OCI-LY3 (cell line): ENCODE data around the gene ASPRV1.

Experiments used
- H2AFZ ChIP-seq: fragments of 200-600, 300-600 bp; shearing (Covaris generic); 2 replicates; pipeline ENCODE4 v1.6.0; 2014; ENCODE audit warnings: antibody characterized with exemption, low read depth, low read length
- H3K27ac ChIP-seq: fragments of 200-600, 300-600 bp; sonication (generic); 2 replicates; pipeline ENCODE4 v1.5.1; 2014; ENCODE audit warnings: mild to moderate bottlenecking, low read length, moderate library complexity, mixed read lengths
- H3K27me3 ChIP-seq: fragments of 200-600, 300-600 bp; sonication (generic); 2 replicates; pipeline ENCODE4 v1.6.1; 2014; ENCODE audit warnings: low read depth, low read length, mixed read lengths
- H3K36me3 ChIP-seq: fragments of 200-600, 300-600 bp; sonication (generic); replicated peaks from 2 replicates; pipeline ENCODE3; 2014; ENCODE audit warnings: low read depth, low read length, mixed read lengths
- H3K4me1 ChIP-seq: fragments of 300-600, 200-600 bp; sonication (generic); 2 replicates; pipeline ENCODE4 v1.6.1; 2014; ENCODE audit warnings: low read length, mixed read lengths
- H3K4me2 ChIP-seq: fragments of 200-600, 300-600 bp; sonication (generic); 2 replicates; pipeline ENCODE4 v1.6.1; 2014; ENCODE audit warnings: low read length, mixed read lengths
- H3K4me3 ChIP-seq: fragments of 300-600, 200-600 bp; sonication (generic); 2 replicates; pipeline ENCODE4 v1.5.1; 2014; ENCODE audit warnings: antibody characterized with exemption, mild to moderate bottlenecking, low read length, moderate library complexity
- H3K79me2 ChIP-seq: fragments of 300-600, 200-600 bp; shearing (Covaris generic); 2 replicates; pipeline ENCODE4 v1.6.1; 2014; ENCODE audit warnings: mild to moderate bottlenecking, low read length, mixed read lengths
- H3K9ac ChIP-seq: fragments of 300-600, 200-600 bp; shearing (Covaris generic); 2 replicates; pipeline ENCODE4 v1.6.0; 2014; ENCODE audit warnings: mild to moderate bottlenecking, low read length, moderate library complexity
- H3K9me3 ChIP-seq: fragments of 200-600, 300-600 bp; shearing (Covaris generic); 2 replicates; pipeline ENCODE4 v1.6.1; 2014; ENCODE audit warnings: low read length, mixed read lengths; ENCODE audit not compliant: insufficient read depth
- H4K20me1 ChIP-seq: fragments of 200-600, 300-600 bp; sonication (generic); 2 replicates; pipeline ENCODE4 v1.6.1; 2016; ENCODE audit warnings: low read length, mixed read lengths; ENCODE audit not compliant: insufficient read depth
- CTCF ChIP-seq: fragments of 200-600, 300-600 bp; sonication (generic); IDR thresholded peaks from 2 replicates; pipeline ENCODE4 v1.5.1; 2014; ENCODE audit warnings: antibody characterized with exemption, low read length, low read depth
- EZH2phosphoT487 ChIP-seq: fragments of 200-600 bp; shearing (Covaris generic); IDR thresholded peaks from 2 replicates; pipeline ENCODE4 v1.6.1; 2018; ENCODE audit warnings: antibody characterized with exemption, mixed run types, low read depth

ASPRV1 gene

GRCh38 chr2:69965756-69966445 lies 4.5 kb upstream of the ASPRV1 start:
- Histone ChIP-seq H3K4me3 (no peak overlapping the region), H3K4me2 (no peak overlapping the region), H2AFZ (no peak overlapping the region), H3K9ac (no peak overlapping the region), H3K9me3 (no peaks in the 10 kb centered on the region), H3K4me1 (peaks cover 6% of the 10 kb centered on the region), H4K20me1 (no peaks in the 10 kb centered on the region), H3K27me3 (no peaks in the 10 kb centered on the region), H3K36me3 (no peaks in the 10 kb centered on the region), H3K79me2 (no peaks in the 10 kb centered on the region), H3K27ac (no peak overlapping the region)
- TF ChIP-seq EZH2phosphoT487 (no peak), CTCF (no peak)

GRCh38 chr2:69964353-69964841 lies 3.0 kb upstream of the ASPRV1 start:
- peaks cover 6% of the 10 kb centered on the region for H3K4me1 ChIP-seq
- H3K79me2 ChIP-seq, result no peaks in the 10 kb centered on the region
- H3K27ac ChIP-seq, result no peak overlapping the region
- H2AFZ ChIP-seq, result no peak overlapping the region
- H4K20me1 ChIP-seq, result no peaks in the 10 kb centered on the region
- no peaks in the 10 kb centered on the region for H3K9me3 ChIP-seq
- no peaks in the 10 kb centered on the region for H3K27me3 ChIP-seq
- TF ChIP-seq EZH2phosphoT487 (no peak), CTCF (no peak)
- no peak overlapping the region for H3K4me2 ChIP-seq
- no peak overlapping the region for H3K9ac ChIP-seq
- H3K4me3 ChIP-seq, result no peak overlapping the region
- H3K36me3 ChIP-seq, result no peaks in the 10 kb centered on the region

GRCh38 chr2:69962986-69963730 lies 1.7 kb upstream of the ASPRV1 start:
- Histone ChIP-seq H3K4me3 (no peak overlapping the region), H3K4me1 (peaks cover 7% of the 10 kb centered on the region), H3K36me3 (no peaks in the 10 kb centered on the region), H3K9me3 (no peaks in the 10 kb centered on the region), H4K20me1 (no peaks in the 10 kb centered on the region), H3K27me3 (peaks cover 2% of the 10 kb centered on the region; the same call in 1 of the 2 replicates), H2AFZ (no peak overlapping the region), H3K9ac (no peak overlapping the region), H3K79me2 (no peaks in the 10 kb centered on the region), H3K4me2 (no peak overlapping the region), H3K27ac (no peak overlapping the region)
- no peak for TF ChIP-seq CTCF
- no peak for TF ChIP-seq EZH2phosphoT487

GRCh38 chr2:69960821-69961220 lies 610 bp downstream of the ASPRV1 start:
- H3K27me3 ChIP-seq, result peaks cover 13% of the 10 kb centered on the region
- H3K79me2 ChIP-seq, result no peaks in the 10 kb centered on the region
- TF ChIP-seq EZH2phosphoT487, result no peak
- no peak for TF ChIP-seq CTCF
- H3K4me3 ChIP-seq, result no peak overlapping the region
- H3K9me3 ChIP-seq, result no peaks in the 10 kb centered on the region
- no peaks in the 10 kb centered on the region for H4K20me1 ChIP-seq
- no peaks in the 10 kb centered on the region for H3K36me3 ChIP-seq
- no peak overlapping the region for H2AFZ ChIP-seq
- H3K4me1 ChIP-seq, result peaks cover 9% of the 10 kb centered on the region
- H3K4me2 ChIP-seq, result no peak overlapping the region
- no peak overlapping the region for H3K27ac ChIP-seq
- no peak overlapping the region for H3K9ac ChIP-seq
